Endometrial microvascular endothelial cells (primary cell): ENCODE results near the gene ACAP2. TPM values are rescaled to one million over a fixed set of nuclear protein-coding genes. Genes with fewer than 3 reads are reported as not detected.
"Not testable (repeated sequence)": the region's sequence is repeated elsewhere in the genome, so short reads cannot be mapped to it uniquely, and the experiment has no call there.

Source experiments
- in situ Hi-C: cut with HindIII; loops from 2 replicates; pipeline ENCODE4 v1.10.0; 2017; ENCODE audit warnings: low sequenced_read_pairs, low pct_unique_long_range_greater_than_20kb; ENCODE audit errors: inconsistent ontology term
- total RNA-seq: library from RNA; depleted of rRNA; stranded (reverse); fragments of >200 nt; gene quantifications from one replicate; pipeline ENCODE4 v1.2.3, GENCODE V29; 2015; ENCODE audit errors: inconsistent ontology term

ACAP2 gene
- total RNA-seq, 1 donor from 2014 or later, result 36.0 TPM

DNA sequence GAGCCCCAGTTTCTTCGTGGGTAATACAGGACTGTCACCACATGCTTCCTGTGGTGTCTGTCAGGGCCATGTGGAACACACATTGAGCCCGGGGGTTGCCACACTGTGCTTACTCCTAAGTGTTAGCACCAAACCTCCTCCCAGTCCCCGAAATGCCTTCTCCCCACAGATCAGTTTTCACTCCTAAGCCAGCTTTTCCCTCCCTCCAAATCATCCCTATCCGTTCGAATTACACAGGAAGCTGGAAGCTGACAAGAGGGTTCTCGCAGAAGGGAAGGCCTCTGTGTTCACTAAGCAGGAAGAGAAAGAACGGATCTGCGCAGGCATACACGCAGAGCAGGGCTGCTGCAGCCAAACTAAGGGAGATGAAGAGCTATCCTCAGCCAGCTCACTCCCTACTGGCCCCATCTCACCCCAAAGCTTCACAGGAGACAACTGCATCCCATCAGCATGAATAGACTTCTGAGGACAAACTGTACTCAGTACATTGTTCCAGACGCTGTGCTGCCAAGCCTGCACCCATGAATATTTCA is 204.2 kb downstream of the ACAP2 start:
- in situ Hi-C loops, result no loop called here

DNA sequence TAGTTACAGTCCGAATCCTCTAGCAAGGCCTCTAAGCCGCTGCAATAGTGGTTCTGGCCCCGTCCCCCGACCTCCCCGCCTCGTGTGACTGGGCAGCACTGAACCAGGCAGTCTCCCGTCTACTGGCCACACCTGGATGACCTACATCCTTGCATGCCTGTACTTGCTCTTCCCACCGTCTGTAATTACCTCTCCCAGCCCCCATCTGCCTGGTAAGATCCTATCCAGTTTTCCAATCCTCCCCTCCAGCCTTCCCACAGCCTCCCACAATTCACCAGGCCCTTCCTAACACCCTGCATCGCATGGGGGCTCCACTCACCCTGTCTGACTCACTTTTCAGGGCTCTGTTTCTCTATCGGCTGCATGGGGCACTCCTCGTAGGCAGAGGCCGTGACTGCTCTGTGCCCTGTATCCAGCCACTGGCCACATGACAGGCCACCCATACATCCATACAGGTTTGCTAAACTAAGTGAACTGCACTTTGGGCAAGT is 204.7 kb downstream of the ACAP2 start:
- in situ Hi-C loops, result no loop called here

DNA sequence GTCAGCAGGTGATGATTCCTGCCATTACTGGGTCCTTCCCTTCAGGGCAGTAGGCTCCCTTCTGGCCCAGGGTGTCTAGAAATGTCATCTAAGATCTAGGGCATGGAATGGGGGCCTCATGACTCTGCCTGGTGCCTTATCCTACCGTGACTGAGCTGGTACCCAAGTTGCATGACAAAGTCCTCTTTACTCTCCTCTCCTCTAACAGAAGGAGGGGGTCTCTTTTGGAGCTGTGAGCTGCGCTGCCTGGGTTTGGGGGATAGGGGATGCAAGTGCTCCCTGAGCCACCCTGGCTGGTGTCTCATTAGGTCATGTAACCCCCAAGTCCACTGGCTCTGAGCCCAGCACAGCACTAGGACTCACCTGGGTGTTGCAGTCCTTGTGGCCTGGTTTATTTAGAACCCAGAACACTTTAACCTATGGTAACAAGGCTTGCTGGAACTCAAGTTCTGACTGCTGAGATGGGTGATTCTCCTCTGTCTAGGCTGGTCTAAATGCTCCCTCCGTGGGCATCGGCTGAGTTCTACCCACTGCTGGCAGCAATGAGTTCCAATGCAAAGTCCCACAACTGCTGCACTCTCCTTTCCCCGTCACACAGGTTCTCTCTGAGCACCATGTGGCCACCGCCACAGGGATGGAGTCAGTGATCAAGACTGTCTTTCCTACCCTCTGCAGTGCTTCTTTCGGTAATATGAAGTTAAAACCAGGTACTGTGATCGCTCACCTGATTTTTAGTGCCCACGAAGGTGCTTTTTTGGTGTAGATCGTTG is 205.8 kb downstream of the ACAP2 start:
- in situ Hi-C loops, result no loop called here

DNA sequence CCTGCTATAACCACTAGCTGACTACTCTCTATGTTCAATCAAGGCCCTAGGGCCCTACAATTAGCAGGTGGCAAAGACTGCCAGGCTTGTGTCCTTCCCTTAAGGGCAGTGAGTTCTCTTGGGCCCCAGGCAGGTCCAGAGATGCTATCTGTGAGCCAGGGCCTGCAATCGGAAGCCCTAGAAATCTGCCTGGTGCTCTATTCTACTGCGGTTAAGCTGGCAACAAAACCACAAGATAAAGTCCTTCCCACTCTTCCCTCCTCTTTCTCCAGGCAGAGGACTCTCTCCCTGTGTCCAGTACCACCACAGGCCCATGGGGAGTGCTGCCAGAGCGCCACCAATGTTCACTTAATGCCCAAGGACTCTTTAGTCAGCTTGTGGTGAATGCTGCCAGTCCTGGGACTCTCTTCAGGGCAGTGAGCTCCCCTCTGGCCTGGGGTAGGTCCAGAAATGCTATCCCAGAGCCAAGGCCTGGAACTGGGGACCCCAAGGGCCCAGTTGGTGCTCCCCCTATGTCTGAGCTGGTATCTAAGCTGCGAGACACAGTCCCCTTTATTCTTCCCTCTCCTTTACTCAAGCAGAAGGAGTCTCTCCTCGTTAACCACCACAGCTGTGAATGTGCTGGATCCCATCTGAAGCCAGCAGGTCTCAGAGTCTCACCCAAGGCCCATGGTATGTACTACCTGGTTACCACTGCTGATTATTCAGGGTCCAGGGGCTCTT is 206.6 kb downstream of the ACAP2 start:
- in situ Hi-C loops, result no loop called here

DNA sequence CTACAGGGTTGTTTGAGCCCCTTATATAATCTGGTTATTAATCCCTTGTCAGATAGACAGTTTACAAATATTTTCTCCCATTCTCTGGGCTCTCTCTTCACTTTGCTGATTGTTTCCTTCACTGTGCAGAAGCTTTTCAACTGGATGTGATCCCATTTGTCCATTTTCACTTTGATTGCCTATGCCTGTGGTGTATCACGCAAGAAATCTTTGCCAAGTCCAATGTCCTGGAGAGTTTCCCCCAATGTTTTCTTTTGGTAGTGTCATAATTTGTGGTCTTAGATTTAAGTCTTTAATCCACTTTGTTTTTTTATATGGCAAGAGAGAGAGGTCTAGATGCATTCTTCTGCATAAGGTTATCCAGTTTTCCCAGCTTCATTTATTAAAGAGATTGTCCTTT is 212.6 kb downstream of the ACAP2 start:
- in situ Hi-C loops, result no loop called here

DNA sequence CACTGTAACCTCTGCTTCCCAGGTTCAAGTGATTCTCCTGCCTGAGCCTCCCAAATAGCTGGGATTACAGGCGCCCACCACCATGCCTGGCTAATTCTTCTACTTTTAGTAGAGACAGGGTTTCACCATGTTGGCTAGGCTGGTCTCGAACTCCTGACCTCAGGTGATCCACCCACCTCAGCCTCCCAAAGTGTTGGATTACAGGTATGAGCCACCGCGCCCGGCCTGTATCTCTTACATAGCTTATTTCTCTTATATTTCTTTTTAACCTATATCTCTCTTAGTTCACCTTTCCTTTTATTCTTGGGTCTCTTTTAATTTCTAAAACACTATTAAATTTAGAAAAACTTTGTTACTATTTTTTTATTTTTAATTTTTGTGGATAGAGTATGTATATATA is 213.9 kb downstream of the ACAP2 start:
- in situ Hi-C loops, result not testable (repeated sequence)

DNA sequence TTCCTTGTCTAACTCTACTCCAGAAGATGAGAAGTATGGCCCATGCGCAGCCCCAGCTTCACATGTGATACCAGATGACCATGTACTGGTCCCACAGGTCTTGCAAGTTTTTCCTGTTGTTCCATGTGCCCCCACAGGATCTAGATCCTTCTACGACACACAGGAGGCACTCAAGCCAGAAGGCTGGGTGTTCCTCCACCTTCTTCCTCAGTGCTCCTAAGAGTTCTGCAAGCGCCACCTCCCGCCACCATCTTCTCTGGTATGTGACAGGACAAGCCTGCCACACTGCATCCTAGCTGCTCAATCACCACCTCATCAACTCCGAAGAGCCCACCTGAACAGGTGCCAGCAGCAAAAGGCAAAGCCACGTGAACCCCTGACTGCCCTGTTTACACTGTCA is 214.9 kb downstream of the ACAP2 start:
- in situ Hi-C loops, result no loop called here

DNA sequence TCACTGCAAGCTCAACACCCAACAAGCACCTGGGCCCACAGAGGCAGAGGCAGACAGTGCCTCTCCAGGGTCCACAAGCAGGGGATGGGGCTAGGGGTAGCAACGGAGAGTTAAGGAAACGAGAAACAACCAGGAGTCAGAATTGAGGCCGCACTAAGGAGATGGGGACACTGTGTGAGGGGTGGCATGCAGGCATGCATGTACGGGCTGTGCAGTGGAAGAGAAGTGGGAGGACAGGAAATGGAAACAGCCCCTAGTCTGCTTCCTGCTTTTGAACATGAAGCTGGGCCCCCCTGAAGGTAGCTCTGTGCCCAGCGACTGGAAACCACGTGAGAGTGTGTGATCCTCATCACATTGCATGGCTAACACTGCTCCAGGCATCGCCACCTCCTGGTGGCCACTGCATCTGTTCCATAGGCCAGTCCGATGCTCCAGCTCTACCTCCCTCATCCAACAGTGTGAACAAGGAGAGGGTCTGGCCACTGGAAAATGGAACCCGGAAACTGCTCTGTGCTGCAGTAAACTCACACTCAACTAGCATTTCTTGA is 215.8 kb downstream of the ACAP2 start:
- in situ Hi-C loops, result no loop called here

DNA sequence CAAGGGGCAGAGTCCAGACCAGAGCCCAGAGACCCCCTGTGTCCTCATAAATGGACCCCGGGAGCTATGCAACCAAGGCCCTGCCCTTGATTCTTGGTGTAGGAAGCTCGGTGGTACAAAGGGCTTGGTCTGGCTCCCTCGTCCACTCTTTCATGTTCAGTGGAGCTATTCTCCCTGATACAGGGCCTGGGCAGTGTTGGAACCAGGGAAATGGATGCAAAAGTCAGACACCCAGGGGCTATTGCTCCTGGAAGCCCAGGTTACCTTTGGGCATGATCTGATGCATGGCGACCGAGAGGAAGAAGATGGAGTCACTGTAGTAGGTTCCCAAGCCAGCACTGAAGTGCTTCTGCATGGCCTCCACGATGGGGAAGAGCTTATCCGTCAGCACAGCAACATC is 216.4 kb downstream of the ACAP2 start:
- in situ Hi-C loops, result no loop called here

DNA sequence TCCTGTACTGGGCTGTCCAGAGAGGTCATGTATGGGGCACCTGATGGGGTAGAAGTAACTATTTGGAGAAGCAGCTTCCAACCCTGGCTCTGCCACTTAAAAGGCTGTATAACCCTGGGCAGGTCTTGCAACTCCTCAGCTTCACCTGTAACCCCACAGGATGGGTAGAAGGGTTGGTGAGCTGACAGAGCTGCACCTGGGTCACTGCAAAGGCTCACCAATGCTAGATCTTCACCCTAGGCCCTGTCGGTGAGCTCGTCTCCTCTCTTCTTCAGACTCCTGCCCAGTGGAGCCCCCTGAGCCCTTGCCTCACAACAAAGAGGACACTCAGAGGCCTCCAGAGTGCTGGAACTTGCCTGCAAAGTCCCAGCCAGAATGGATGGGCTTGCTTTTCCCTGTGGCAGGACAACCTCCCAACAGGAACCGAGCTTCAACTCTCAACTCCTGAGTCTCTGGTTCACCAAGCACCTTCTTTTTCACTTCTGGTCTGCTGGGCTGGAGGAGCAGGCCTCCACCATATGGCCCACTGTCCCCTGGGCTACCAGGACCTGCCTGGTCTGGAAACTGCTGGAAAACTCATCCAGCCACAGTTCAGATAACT is 217.7 kb downstream of the ACAP2 start:
- in situ Hi-C loops, result no loop called here

Other genes with a start within 250 kb of the ACAP2 start
- 63.7 TPM for gene XXYLT1, start 171.9 kb downstream of the ACAP2 start, total RNA-seq
- gene PPP1R2, start 100.3 kb upstream of the ACAP2 start, total RNA-seq, result 28.6 TPM
- 6.4 TPM for gene APOD, start 140.9 kb upstream of the ACAP2 start, total RNA-seq